PFSK-1 (cell line): ENCODE data around the gene CACNA1D.

Experiments used
- FOXP2 ChIP-seq: optimal IDR thresholded peaks from 2 replicates; pipeline ENCODE3; 2011; ENCODE audit warnings: borderline replicate concordance, control low read depth, inconsistent platforms; ENCODE audit not compliant: insufficient read depth; ENCODE audit errors: extremely low read length, extremely low read depth
- POLR2AphosphoS5 ChIP-seq: IDR thresholded peaks from 2 replicates; pipeline ENCODE4 v1.6.1; 2012; ENCODE audit warnings: low read depth, mild to moderate bottlenecking, control low read depth, low read length, moderate library complexity
- REST ChIP-seq, 2 experiments: IDR thresholded peaks; 2 replicates each; pipeline versions ENCODE4 v1.6.1 to v1.8.0; 2011 to 2012; ENCODE audit warnings: low read depth in 2 of 2, low read length in 2 of 2, control low read depth in 1 of 2, inconsistent platforms in 1 of 2, mild to moderate bottlenecking in 1 of 2, moderate library complexity in 1 of 2; ENCODE audit not compliant: insufficient read depth in 1 of 2
- SIN3A ChIP-seq: IDR thresholded peaks from 2 replicates; pipeline ENCODE4 v1.6.1; 2012; ENCODE audit warnings: mild to moderate bottlenecking, low read length, moderate library complexity, borderline replicate concordance; ENCODE audit not compliant: insufficient read depth
- TAF1 ChIP-seq: IDR thresholded peaks from 2 replicates; pipeline ENCODE4 v1.6.1; 2012; ENCODE audit warnings: low read length, control low read depth, borderline replicate concordance; ENCODE audit not compliant: insufficient read depth

The CACNA1D gene

GRCh38 chr3:53829605-53830004, 335.2 kb downstream of the CACNA1D start:
- TF ChIP-seq SIN3A (no peak), REST (IDR thresholded peaks at IDR 0.05; ENCODE audit: insufficient read depth in 1 of 2, low read depth in 2 of 2, low read length in 2 of 2) (no peak)

DNA sequence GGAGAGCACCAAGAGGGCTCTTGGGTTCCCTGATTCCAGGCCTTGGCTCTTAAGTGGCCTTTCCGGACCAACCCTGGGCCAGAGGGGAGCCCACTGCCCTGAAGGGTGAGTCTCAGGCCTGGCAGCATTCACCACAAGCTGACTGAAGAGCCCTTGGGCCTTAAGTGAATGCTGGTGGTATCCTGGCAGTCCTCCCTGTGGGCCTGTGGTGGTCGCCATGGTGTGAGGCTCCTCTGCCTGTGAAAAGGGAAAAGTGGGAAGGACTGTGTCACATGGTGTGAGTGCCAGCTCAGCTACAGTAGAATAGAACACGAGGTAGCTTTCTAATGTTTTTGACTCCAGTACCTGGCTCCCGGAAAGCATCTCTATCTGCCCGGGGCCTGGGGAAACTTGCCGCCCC, 336.5 kb downstream of the CACNA1D start:
- TF ChIP-seq FOXP2 (no peak), REST (IDR thresholded peaks at IDR 0.05; ENCODE audit: insufficient read depth in 1 of 2, low read depth in 2 of 2, low read length in 2 of 2) (no peak)

- TF ChIP-seq POLR2AphosphoS5 (no peak), SIN3A (no peak)
Measured at GRCh38 chr3:53833053-53833645, 338.7 kb downstream of the CACNA1D start.

DNA sequence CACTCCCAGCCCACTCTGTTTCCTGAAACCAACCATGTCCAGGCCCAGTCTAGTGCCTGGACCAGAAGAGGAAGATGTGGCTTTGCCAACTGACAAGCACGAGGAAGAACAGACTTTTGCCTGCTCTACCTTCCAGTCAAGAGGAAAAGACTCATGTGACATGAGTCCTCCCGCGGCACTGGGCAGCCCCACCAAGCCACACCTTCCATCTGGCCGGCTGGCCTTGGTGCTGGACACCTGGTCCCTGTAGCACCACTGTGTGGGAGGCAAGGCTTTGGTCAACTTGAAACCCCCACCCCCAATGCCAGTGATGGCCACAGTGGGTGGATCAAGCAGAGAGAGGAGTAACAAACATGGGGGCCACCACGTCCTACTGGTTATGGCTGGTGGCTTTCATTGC, 339.3 kb downstream of the CACNA1D start:
- TF ChIP-seq POLR2AphosphoS5 (no peak), REST (IDR thresholded peaks at IDR 0.05; ENCODE audit: insufficient read depth in 1 of 2, low read depth in 2 of 2, low read length in 2 of 2) (no peak), FOXP2 (no peak), TAF1 (no peak), SIN3A (no peak)

DNA sequence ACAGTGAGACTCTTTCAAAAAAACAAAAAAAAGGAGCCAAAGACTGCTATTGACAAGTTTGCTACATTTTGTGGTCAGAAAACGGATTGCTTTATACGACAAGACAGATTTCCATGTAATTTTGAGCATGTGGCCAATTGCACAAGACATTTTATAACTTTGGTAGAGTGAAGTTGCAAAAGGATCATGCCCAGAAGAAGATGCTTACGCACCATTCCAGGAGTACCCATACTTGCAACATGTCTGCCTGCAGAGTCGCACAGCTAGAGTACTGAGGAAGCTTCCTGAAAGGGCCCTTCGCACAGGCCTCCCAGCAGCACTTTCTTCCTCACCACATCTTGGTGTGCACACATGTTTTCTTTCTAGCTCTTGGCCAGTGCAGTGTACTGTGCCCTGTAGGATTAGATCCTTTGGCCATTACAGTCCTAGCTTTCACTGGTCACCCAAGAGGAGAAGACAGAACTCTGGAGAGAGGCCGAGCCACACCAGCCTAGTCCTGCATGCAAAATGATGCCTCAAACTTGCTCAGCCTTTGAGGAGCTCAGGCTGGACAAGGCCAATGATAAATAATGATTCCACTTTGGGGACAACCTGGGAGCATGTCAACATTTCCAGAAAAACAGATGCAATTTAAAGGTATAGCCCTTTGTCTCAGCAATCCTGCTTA, 340.2 kb downstream of the CACNA1D start:
- TF ChIP-seq SIN3A (no peak), FOXP2 (no peak), POLR2AphosphoS5 (no peak), REST (IDR thresholded peaks at IDR 0.05; ENCODE audit: insufficient read depth in 1 of 2, low read depth in 2 of 2, low read length in 2 of 2) (no peak), TAF1 (no peak)
